ENCODE measurements around the gene ITCH. TPM values are rescaled to one million over a fixed set of nuclear protein-coding genes. Genes with fewer than 3 reads are reported as not detected.
A peak's percentile ranks its signal among the peaks of the same experiment; 100 is the strongest.
"Not testable (repeated sequence)": the region's sequence is repeated elsewhere in the genome, so short reads cannot be mapped to it uniquely, and the experiment has no call there.

The ITCH gene
- total and polyA plus RNA-seq, 2 donors (not counting 3 experiments of a cell fraction or from before 2014, with no cell fraction given), result 6.4 to 57.4 TPM

DNA sequence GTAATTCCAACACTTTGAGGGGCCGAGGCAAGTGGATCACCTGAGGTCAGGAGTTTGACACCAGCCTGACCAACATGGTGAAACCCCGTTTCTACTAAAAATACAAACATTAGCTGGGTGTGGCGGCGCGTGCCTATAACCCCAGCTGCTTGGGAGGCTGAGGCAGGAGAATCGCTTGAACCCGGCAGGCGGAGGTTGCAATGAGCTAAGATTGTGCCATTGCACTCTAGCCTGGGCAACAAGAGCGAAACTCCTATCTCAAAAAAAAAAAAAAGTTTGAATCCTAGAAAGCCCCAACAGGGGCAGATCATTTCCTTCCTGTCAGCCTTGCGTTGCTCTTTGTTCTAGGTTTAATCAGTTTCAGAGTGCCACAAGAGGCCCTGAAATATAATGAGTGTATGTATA lies 42.2 kb downstream of the ITCH start:
- H4K20me1 ChIP-seq (replicated peaks; ENCODE audit: control insufficient read depth, extremely low read depth, insufficient read depth, low read length), result peaks cover 13% of the 10 kb centered on the region
- H3K9ac ChIP-seq (replicated peaks; ENCODE audit: extremely low read depth, insufficient read depth, low read length); BruUV-seq (replicated peaks); H3K4me3 ChIP-seq (replicated peaks in 1 of 3; ENCODE audit: insufficient read depth in 1 of 3, low read depth in 1 of 3, low read length in 3 of 3); H3K27me3 ChIP-seq (ENCODE audit: control insufficient read depth in 2 of 2, insufficient read depth in 2 of 2, low read length in 2 of 2); H2AFZ ChIP-seq (ENCODE audit: low read depth, low read length); H3K9me3 ChIP-seq (replicated peaks; ENCODE audit: control insufficient read depth, insufficient read depth, low read length); H3K9me1 ChIP-seq (replicated peaks; ENCODE audit: control insufficient read depth, extremely low read depth, insufficient read depth, low read length); H3K36me3 ChIP-seq (ENCODE audit: control insufficient read depth in 2 of 2, extremely low read depth in 1 of 2, insufficient read depth in 2 of 2, low read length in 2 of 2); dilution Hi-C loops (cut with MboI; ENCODE audit: extremely low pct_ligation_motif_present, low sequenced_read_pairs); POLR2A ChIA-PET: not testable (repeated sequence)
- intact Hi-C loops (cut with micrococcal nuclease), result loop anchor here (2.0 kb wide), 1 partner anchor 14 kb away; no protein-coding TSS in a partner anchor
- H3K79me2 ChIP-seq (ENCODE audit: control insufficient read depth, insufficient read depth, low read length), result peaks cover 74% of the 10 kb centered on the region
- CTCF ChIA-PET, result interaction anchor here (0.9 to 2.3 kb wide), 4 partner anchors 14 to 93 kb away, joined by 3 to 18 read pairs (median 4); no protein-coding TSS in a partner anchor
- H3K4me2 ChIP-seq (ENCODE audit: insufficient read depth, low read length), result peak overlapping the region; percentile 88
- TF ChIP-seq POLR2AphosphoS5 (IDR thresholded peaks at IDR 0.05; ENCODE audit: insufficient read depth, low read depth, low read length) (peak; percentile 54), FOS (IDR thresholded peaks at IDR 0.05; ENCODE audit: borderline replicate concordance, insufficient read depth, low read length) (peak; percentile 41), JUN (IDR thresholded peaks at IDR 0.05; ENCODE audit: borderline replicate concordance, insufficient read depth, insufficient read length, low read depth) (peak; percentile 51)
- peaks cover 11% of the 10 kb centered on the region for H3K4me1 ChIP-seq (ENCODE audit: control insufficient read depth, extremely low read depth, insufficient read depth, low read length)
- peak overlapping the region; percentile 3 for H3K27ac ChIP-seq (ENCODE audit: insufficient read depth, low read depth, low read length)
- DNase-seq (ENCODE audit: low read depth, low spot score) (peak; percentile 64), FAIRE-seq (peak; percentile 67)

DNA sequence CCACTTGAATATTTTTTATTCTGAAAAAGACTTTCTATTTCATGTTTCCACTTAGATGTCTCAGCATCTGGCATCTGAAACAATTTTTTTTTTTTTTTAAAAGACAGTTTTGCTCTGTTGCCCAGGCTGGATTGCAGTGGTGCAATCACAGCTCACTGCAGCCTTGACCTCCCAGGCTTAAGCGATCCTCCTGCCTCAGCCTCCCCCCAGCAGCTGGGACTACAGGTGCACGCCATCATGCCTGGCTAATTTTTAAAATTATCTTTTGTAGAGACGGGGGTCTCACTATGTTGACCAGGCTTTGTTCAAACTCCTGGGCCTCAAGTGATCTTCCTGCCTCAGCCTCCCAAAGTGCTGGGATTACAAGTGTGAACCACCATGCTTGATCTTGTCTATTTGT lies 42.9 kb downstream of the ITCH start:
- H3K9me3 ChIP-seq (replicated peaks; ENCODE audit: control insufficient read depth, insufficient read depth, low read length); H3K9ac ChIP-seq (replicated peaks; ENCODE audit: extremely low read depth, insufficient read depth, low read length); H2AFZ ChIP-seq (ENCODE audit: low read depth, low read length); dilution Hi-C loops (cut with MboI; ENCODE audit: extremely low pct_ligation_motif_present, low sequenced_read_pairs); POLR2A ChIA-PET; H3K36me3 ChIP-seq (ENCODE audit: control insufficient read depth in 2 of 2, extremely low read depth in 1 of 2, insufficient read depth in 2 of 2, low read length in 2 of 2); BruUV-seq (replicated peaks); H3K27me3 ChIP-seq (ENCODE audit: control insufficient read depth in 2 of 2, insufficient read depth in 2 of 2, low read length in 2 of 2); DNase-seq (ENCODE audit: low read depth, low spot score); H3K4me3 ChIP-seq (replicated peaks in 1 of 3; ENCODE audit: insufficient read depth in 1 of 3, low read depth in 1 of 3, low read length in 3 of 3); FAIRE-seq; H3K9me1 ChIP-seq (replicated peaks; ENCODE audit: control insufficient read depth, extremely low read depth, insufficient read depth, low read length); H3K4me2 ChIP-seq (ENCODE audit: insufficient read depth, low read length): not testable (repeated sequence)
- intact Hi-C loops (cut with micrococcal nuclease), result loop anchor here (2.0 kb wide), 1 partner anchor 15 kb away; no protein-coding TSS in a partner anchor
- Histone ChIP-seq H3K79me2 (ENCODE audit: control insufficient read depth, insufficient read depth, low read length) (peaks cover 75% of the 10 kb centered on the region), H3K27ac (ENCODE audit: insufficient read depth, low read depth, low read length) (peak overlapping the region; percentile 3), H4K20me1 (replicated peaks; ENCODE audit: control insufficient read depth, extremely low read depth, insufficient read depth, low read length) (peaks cover 13% of the 10 kb centered on the region), H3K4me1 (ENCODE audit: control insufficient read depth, extremely low read depth, insufficient read depth, low read length) (peaks cover 11% of the 10 kb centered on the region)
- CTCF ChIA-PET, result interaction anchor here (1.0 to 2.3 kb wide), 3 partner anchors 13 to 94 kb away, joined by 3 to 18 read pairs (median 3); no protein-coding TSS in a partner anchor

Measured in endothelial cell of umbilical vein (primary cell).